ENCODE results near the gene ITGA7. TPM values are rescaled to one million over a fixed set of nuclear protein-coding genes. Genes with fewer than 3 reads are reported as not detected.

Gene ITGA7
- total RNA-seq, 6 donors from 2014 or later = 4.6 to 30.4 (median 9.0) TPM

DNA sequence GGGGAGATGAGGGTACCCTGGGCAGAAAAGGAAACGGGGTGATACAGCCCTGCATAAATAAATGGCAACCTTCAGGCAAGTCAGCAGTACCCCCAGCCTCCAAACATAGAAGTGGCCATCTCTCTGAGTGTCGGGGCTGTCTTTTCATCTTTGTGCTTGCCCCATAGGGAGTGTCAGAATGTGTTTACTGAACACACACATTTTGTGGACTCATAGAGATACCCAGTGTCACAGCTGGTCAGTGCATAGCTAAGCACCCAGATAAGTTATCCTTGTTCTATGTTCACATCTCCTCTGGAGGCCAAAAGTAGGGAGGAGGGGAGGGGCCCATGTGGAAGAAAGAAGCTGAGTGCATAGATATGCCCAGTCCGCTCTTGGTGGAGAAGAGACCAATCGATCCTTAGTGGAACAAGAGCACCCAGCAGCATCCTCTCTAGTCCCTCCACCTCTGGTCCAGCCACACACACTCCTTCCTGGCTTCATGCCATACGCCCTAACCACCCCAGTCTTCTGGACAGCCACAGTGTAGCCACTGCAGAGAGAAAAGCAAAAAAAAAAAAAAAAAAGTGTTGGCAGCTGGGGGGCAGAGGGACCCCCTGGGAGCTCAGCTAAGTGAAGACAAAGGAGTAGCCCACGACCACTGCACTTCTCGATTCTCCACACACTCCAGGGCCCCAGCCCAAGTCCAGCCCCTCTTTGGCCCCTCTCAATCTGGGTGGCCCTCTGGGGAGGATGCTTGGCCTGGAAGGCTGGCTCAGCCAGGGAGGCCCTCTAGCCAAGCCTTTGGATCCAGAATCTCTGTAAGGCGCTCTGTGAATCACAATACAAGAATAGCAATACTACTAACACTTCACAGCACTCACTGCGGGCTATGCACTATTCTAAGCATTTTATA is 2.6 kb downstream of the ITGA7 start:
- ATAC-seq (ENCODE audit: low FRiP score in 2 of 2) (no peak), DNase-seq (no peak)
- WGBS, 2 donors = 75 to 86% methylated on average over 9 of the region's 9 CpGs
- no peak overlapping the region for H3K27ac ChIP-seq
- no peaks in the 10 kb centered on the region for H3K27me3 ChIP-seq
- H3K36me3 ChIP-seq = no peaks in the 10 kb centered on the region
- TF ChIP-seq CTCF (IDR thresholded peaks at IDR 0.05) = no peak
- peaks cover 22 to 24% (median 23%) of the 10 kb centered on the region in 4 donors for H3K4me1 ChIP-seq
- no peak overlapping the region for H3K4me3 ChIP-seq
- no peaks in the 10 kb centered on the region for H3K9me3 ChIP-seq

- H3K9me3 ChIP-seq = no peaks in the 10 kb centered on the region
- no peaks in the 10 kb centered on the region for H3K36me3 ChIP-seq
- no peak overlapping the region for H3K27ac ChIP-seq
- TF ChIP-seq CTCF (IDR thresholded peaks at IDR 0.05) (no peak), POLR2A (IDR thresholded peaks at IDR 0.05) (no peak), POLR2AphosphoS5 (IDR thresholded peaks at IDR 0.05) (no peak), EP300 (IDR thresholded peaks at IDR 0.05) (no peak)
- ATAC-seq (ENCODE audit: low FRiP score in 2 of 2) (no peak), DNase-seq (no peak)
- peaks cover 19 to 24% (median 21%) of the 10 kb centered on the region in 4 donors for H3K4me1 ChIP-seq
- WGBS, 2 donors = 78 to 86% methylated on average over 6 of the region's 6 CpGs
- no peak overlapping the region for H3K4me3 ChIP-seq
- no peaks in the 10 kb centered on the region for H3K27me3 ChIP-seq
Observed at GRCh38 chr12:55703901-55704761, 3.6 kb downstream of the ITGA7 start.

- DNase-seq (no peak), ATAC-seq (ENCODE audit: low FRiP score in 2 of 2) (no peak)
- H3K36me3 ChIP-seq = no peaks in the 10 kb centered on the region
- no peaks in the 10 kb centered on the region for H3K9me3 ChIP-seq
- H3K27ac ChIP-seq = no peak overlapping the region
- H3K4me1 ChIP-seq = peaks cover 10 to 16% (median 12%) of the 10 kb centered on the region in 4 donors
- WGBS, 2 donors = 58 to 83% methylated on average over 2 of the region's 2 CpGs
- no peaks in the 10 kb centered on the region for H3K27me3 ChIP-seq
- TF ChIP-seq POLR2AphosphoS5 (IDR thresholded peaks at IDR 0.05) (no peak), POLR2A (IDR thresholded peaks at IDR 0.05) (no peak), CTCF (IDR thresholded peaks at IDR 0.05) (no peak), EP300 (IDR thresholded peaks at IDR 0.05) (no peak)
- H3K4me3 ChIP-seq = no peak overlapping the region
Observed at GRCh38 chr12:55703288-55703687, 4.4 kb downstream of the ITGA7 start.

DNA sequence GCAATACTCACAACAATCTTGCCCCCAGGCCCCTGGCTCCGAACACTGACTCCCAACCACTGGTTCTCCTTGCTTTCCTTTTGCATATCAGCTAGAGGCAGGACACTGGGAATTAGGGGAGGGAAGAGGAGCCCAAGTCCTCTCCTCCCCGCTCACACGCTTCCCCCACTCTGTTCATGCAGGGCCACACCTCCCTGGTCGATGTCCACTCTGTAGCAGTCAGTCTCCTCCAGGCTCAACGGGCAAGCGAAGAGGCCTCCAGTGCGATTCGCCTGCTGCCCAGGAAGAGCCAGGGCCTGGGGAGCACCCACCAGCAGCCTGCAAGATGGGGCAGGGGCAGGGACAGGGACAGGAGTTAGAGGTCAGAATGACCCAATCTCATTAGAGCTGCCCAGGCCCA is 4.8 kb downstream of the ITGA7 start:
- no peak for DNase-seq
- Histone ChIP-seq H3K36me3 (no peaks in the 10 kb centered on the region), H3K27ac (no peak overlapping the region), H3K9me3 (no peaks in the 10 kb centered on the region), H3K27me3 (no peaks in the 10 kb centered on the region), H3K4me3 (no peak overlapping the region), H3K4me1 (peaks cover 6 to 12% (median 8%) of the 10 kb centered on the region in 4 donors)
- ATAC-seq (ENCODE audit: low FRiP score in 2 of 2) = no peak
- 90 to 93% methylated on average over 8 of the region's 8 CpGs for WGBS, 2 donors
- no peak for TF ChIP-seq POLR2AphosphoS5 (IDR thresholded peaks at IDR 0.05)
- TF ChIP-seq EP300 (IDR thresholded peaks at IDR 0.05) = no peak
- TF ChIP-seq POLR2A (IDR thresholded peaks at IDR 0.05) = no peak
- TF ChIP-seq CTCF (IDR thresholded peaks at IDR 0.05) = no peak

Data from upper lobe of left lung (tissue), 6 donors.